HCT116 (cell line): ENCODE measurements around the gene TMEM101. TPM values are rescaled to one million over a fixed set of nuclear protein-coding genes. Genes with fewer than 3 reads are reported as not detected.

ENCODE experiments used
- ATAC-seq: fragments of 200-7000 bp; cut with Tn5 transposase; 2 replicates; pipeline ENCODE4 v1.9.1; 2020; ENCODE audit warnings: mild to moderate bottlenecking, moderate library complexity
- BruUV-seq: library from RNA; stranded (reverse); fragments of 400-500 nt; replicated peaks from 2 replicates; lab custom pipeline; 2021; lab: Mats Ljungman, UMichigan
- CTCF ChIA-PET: fragments of 300-600 bp; sonication (Branson Sonifier 250); formaldehyde crosslinking; loops from one replicate; lab custom pipeline; 2021; ENCODE audit warnings: antibody characterized with exemption; lab: Charles Lee
- POLR2A ChIA-PET: fragments of 300-600, 350-600 bp; sonication (Branson Sonifier 250); formaldehyde crosslinking; loops from one replicate; lab custom pipeline; 2021; ENCODE audit warnings: antibody characterized with exemption; lab: Charles Lee
- RAD21 ChIA-PET, 2 experiments: fragments of 300-600 bp; sonication (Branson Sonifier 250); formaldehyde crosslinking; loops; one replicate each; lab custom pipeline; 2023; ENCODE audit warnings: low total read pairs in 2 of 2; ENCODE audit not compliant: uncharacterized antibody in 2 of 2, unreplicated experiment in 2 of 2, low non-redundant PET in 1 of 2; lab: Charles Lee
- DNase-seq: peaks from one replicate; pipeline ENCODE4 v3.0.0-alpha.2; 2010; ENCODE audit warnings: low read depth, low spot score
- H2AFZ ChIP-seq: fragments of 200-600 bp; shearing (Covaris generic), sonication (generic); 2 replicates; pipeline ENCODE4 v1.6.1; 2017; ENCODE audit warnings: low read depth, mixed run types, mixed read lengths, antibody characterized with exemption, low read length; ENCODE audit not compliant: poor library complexity, severe bottlenecking
- H3K27ac ChIP-seq: 2 replicates; pipeline ENCODE4 v1.5.1; 2012; ENCODE audit warnings: low read depth, low read length
- H3K27me3 ChIP-seq: fragments of 200-600 bp; sonication (generic); 2 replicates; pipeline ENCODE4 v1.6.1; 2016; ENCODE audit warnings: mixed run types, low read length, mixed read lengths; ENCODE audit not compliant: insufficient read depth
- H3K36me3 ChIP-seq, 2 experiments: fragments of 200-500 bp in 1 of 2; fragments of 200-600 bp in 1 of 2; sonication (Bioruptor generic) in 1 of 2; sonication (generic) in 1 of 2; 2 replicates each; pipeline versions ENCODE4 v1.5.1 to v1.6.1; 2014 to 2016; ENCODE audit warnings: low read length in 2 of 2, inconsistent platforms in 1 of 2, mixed read lengths in 1 of 2, mixed run types in 1 of 2; ENCODE audit not compliant: insufficient read depth in 2 of 2, control insufficient read depth in 1 of 2
- H3K4me1 ChIP-seq, 2 experiments: fragments of 200-600 bp in 1 of 2; sonication (generic) in 1 of 2; 2 replicates each; pipeline versions ENCODE4 v1.5.1 to v1.6.1; 2012 to 2017; ENCODE audit warnings: low read length in 2 of 2, inconsistent platforms in 1 of 2, mild to moderate bottlenecking in 1 of 2, mixed read lengths in 1 of 2, mixed run types in 1 of 2, moderate library complexity in 1 of 2; ENCODE audit not compliant: insufficient read depth in 2 of 2, control insufficient read depth in 1 of 2
- H3K4me2 ChIP-seq: fragments of 200-600 bp; sonication (generic); 2 replicates; pipeline ENCODE4 v1.6.1; 2017; ENCODE audit warnings: mixed run types, low read length, mixed read lengths
- H3K4me3 ChIP-seq, 2 experiments: fragments of 200-600 bp in 1 of 2; sonication (generic) in 1 of 2; replicated peaks in 1 of 2; 2 replicates each; pipeline ENCODE4 v1.5.1; 2011 to 2016; ENCODE audit warnings: low read length in 2 of 2, control low read depth in 1 of 2, low read depth in 1 of 2, mild to moderate bottlenecking in 1 of 2, mixed read lengths in 1 of 2, mixed run types in 1 of 2
- H3K79me2 ChIP-seq: fragments of 200-600 bp; sonication (generic); 2 replicates; pipeline ENCODE4 v1.6.1; 2017; ENCODE audit warnings: mild to moderate bottlenecking, mixed run types, low read length, moderate library complexity, mixed read lengths; ENCODE audit not compliant: insufficient read depth
- H3K9ac ChIP-seq: fragments of 200-600 bp; sonication (generic); 2 replicates; pipeline ENCODE4 v1.6.1; 2016; ENCODE audit warnings: low read length, mixed read lengths
- H3K9me2 ChIP-seq: fragments of 200-600 bp; sonication (generic), shearing (Covaris generic); 2 replicates; pipeline ENCODE4 v1.6.1; 2017; ENCODE audit warnings: mixed run types, mild to moderate bottlenecking, moderate library complexity; ENCODE audit not compliant: insufficient read depth
- H3K9me3 ChIP-seq, 2 experiments: fragments of 200-500 bp in 1 of 2; fragments of 200-600 bp in 1 of 2; sonication (Bioruptor generic) in 1 of 2; sonication (generic) in 1 of 2; 2 replicates each; pipeline ENCODE4 v1.6.1; 2014 to 2017; ENCODE audit warnings: low read length in 2 of 2, mixed read lengths in 2 of 2, inconsistent platforms in 1 of 2, low read depth in 1 of 2, mild to moderate bottlenecking in 1 of 2, mixed run types in 1 of 2, moderate library complexity in 1 of 2; ENCODE audit not compliant: control insufficient read depth in 1 of 2, insufficient read depth in 1 of 2
- H4K20me1 ChIP-seq: fragments of 200-600 bp; sonication (generic), shearing (Covaris generic); 2 replicates; pipeline ENCODE4 v1.6.1; 2017; ENCODE audit warnings: mixed run types, mild to moderate bottlenecking, moderate library complexity; ENCODE audit not compliant: insufficient read depth
- EGR1 ChIP-seq: IDR thresholded peaks from 2 replicates; pipeline ENCODE4 v1.6.1; 2012; ENCODE audit warnings: low read depth
- ELF1 ChIP-seq: IDR thresholded peaks from 2 replicates; pipeline ENCODE4 v1.6.1; 2012; ENCODE audit warnings: low read depth, borderline replicate concordance
- EZH2 ChIP-seq: fragments of 200-600 bp; sonication (generic); IDR thresholded peaks from 2 replicates; pipeline ENCODE4 v1.6.1; 2017; ENCODE audit warnings: antibody characterized with exemption, mixed run types
- FOSL1 ChIP-seq: IDR thresholded peaks from 2 replicates; pipeline ENCODE4 v1.6.1; 2012; ENCODE audit warnings: low read depth
- MAX ChIP-seq: IDR thresholded peaks from 2 replicates; pipeline ENCODE4 v1.6.1; 2012
- POLR2A ChIP-seq: IDR thresholded peaks from 2 replicates; pipeline ENCODE4 v1.7.0; 2011; ENCODE audit warnings: borderline replicate concordance; ENCODE audit not compliant: insufficient read depth, insufficient read length; ENCODE audit errors: extremely low read depth
- POLR2AphosphoS5 ChIP-seq: IDR thresholded peaks from 2 replicates; pipeline ENCODE4 v1.6.1; 2011; ENCODE audit warnings: mild to moderate bottlenecking, low read depth, low read length, moderate library complexity
- SP1 ChIP-seq: IDR thresholded peaks from 2 replicates; pipeline ENCODE4 v1.6.1; 2012; ENCODE audit warnings: low read depth
- ZNF274 ChIP-seq: fragments of 200-500 bp; sonication (Bioruptor generic); IDR thresholded peaks from 2 replicates; pipeline ENCODE4 v1.6.1; 2014; ENCODE audit warnings: mild to moderate bottlenecking, low read depth, low read length, inconsistent platforms
- intact Hi-C: fragments of 100-400 bp; cut with micrococcal nuclease; formaldehyde crosslinking; loops from 2 replicates; pipeline ENCODE4 v1.10.0; 2022
- total RNA-seq: library from RNA; stranded (reverse); gene quantifications from one replicate; pipeline ENCODE4 v1.2.1, GENCODE V29; 2021; ENCODE audit not compliant: unreplicated experiment
- TF ChIP-seq, protein P1 (sequence below), 3 experiments: fragments of 200-600 bp in 1 of 3; sonication (generic) in 1 of 3; IDR thresholded peaks in 2 of 3; conservative IDR thresholded peaks in 1 of 3; 2 replicates each; pipeline ENCODE4 v1.5.1; 2012 to 2017; ENCODE audit warnings: low read depth in 2 of 3, low read length in 2 of 3, antibody characterized with exemption in 1 of 3, borderline replicate concordance in 1 of 3, control low read depth in 1 of 3, mild to moderate bottlenecking in 1 of 3, mixed read lengths in 1 of 3, mixed run types in 1 of 3, moderate library complexity in 1 of 3; ENCODE audit not compliant: insufficient read depth in 1 of 3

Gene TMEM101
- total RNA-seq, 1 experiment from 2014 or later = 43.8 TPM

DNA sequence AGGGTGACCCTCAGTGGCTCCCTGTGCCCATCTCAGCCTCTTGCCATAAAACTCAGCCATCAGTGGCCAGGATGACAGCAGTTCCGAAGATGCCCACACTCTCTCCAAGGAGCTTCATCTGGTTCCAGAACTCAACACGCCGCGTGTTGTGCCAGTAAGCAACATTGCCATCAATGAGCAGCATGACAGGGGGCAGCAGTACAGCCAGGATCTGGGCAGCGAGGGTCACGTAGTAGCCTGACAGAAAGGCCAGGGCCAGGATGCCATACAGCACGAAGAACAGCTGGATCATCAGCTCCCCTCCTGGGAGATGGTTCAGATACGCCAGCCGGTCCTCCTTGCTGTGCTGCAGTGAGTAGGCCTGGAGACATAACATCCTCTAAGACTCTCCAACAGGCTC lies 2.9 kb downstream of the TMEM101 start (continued):
- TF ChIP-seq, protein P1, sequence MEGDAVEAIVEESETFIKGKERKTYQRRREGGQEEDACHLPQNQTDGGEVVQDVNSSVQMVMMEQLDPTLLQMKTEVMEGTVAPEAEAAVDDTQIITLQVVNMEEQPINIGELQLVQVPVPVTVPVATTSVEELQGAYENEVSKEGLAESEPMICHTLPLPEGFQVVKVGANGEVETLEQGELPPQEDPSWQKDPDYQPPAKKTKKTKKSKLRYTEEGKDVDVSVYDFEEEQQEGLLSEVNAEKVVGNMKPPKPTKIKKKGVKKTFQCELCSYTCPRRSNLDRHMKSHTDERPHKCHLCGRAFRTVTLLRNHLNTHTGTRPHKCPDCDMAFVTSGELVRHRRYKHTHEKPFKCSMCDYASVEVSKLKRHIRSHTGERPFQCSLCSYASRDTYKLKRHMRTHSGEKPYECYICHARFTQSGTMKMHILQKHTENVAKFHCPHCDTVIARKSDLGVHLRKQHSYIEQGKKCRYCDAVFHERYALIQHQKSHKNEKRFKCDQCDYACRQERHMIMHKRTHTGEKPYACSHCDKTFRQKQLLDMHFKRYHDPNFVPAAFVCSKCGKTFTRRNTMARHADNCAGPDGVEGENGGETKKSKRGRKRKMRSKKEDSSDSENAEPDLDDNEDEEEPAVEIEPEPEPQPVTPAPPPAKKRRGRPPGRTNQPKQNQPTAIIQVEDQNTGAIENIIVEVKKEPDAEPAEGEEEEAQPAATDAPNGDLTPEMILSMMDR (IDR thresholded peaks at IDR 0.05 in 2 of 3, conservative IDR thresholded peaks at IDR 0.05 in 1 of 3; ENCODE audit: borderline replicate concordance in 1 of 3, insufficient read depth in 1 of 3, low read depth in 2 of 3, low read length in 2 of 3) = no peak
- no peak for TF ChIP-seq MAX
- TF ChIP-seq ELF1 = no peak
- TF ChIP-seq SP1 = no peak
- TF ChIP-seq FOSL1 = no peak

DNA sequence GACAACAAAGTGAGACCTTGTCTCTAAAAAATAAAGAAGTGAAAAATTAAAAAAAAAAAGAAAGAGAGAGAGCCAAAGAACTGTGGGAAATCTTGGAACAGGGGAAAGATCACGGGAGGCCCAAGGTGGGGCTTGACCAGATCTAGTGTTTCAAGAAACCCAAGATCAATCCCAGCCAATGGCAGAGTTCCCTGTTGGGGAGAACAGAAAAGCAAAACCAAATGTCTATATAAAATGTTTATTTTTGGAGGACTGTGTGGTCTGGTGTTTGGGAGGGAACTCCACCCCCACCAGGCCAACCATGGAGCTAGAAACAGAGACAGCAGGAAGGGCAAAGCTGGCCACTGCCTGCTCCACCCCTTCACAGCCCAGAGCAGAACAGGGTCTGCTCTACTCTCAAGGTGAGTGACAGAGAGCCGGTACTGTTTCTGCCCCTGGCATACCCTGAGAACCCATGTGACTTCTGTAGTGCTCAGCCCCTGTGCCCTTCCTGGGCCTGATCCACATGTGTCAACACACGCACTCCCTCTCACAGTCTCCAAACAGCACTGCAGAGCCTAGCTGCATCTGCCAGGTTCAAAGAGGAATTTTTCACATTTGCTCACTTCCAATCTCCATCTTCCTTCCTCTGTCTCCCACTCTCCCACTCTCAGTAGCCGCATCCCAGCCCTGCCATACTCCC lies 3.7 kb downstream of the TMEM101 start:
- CTCF ChIA-PET = interaction anchor here (1.5 kb wide), 1 partner anchor 67 kb away, joined by 9 read pairs; no protein-coding TSS in a partner anchor

More for the DNA sequence above, 3.7 kb downstream of the TMEM101 start:
- H4K20me1 ChIP-seq = no peaks in the 10 kb centered on the region
- no peak overlapping the region for H3K4me2 ChIP-seq
- DNase-seq (no peak), ATAC-seq (no peak)
- H3K79me2 ChIP-seq = peaks cover 51% of the 10 kb centered on the region
- peak overlapping the region; percentile 53 for H3K27ac ChIP-seq
- 0 out of 2 replicates have a peak overlapping the region, but pooled peaks have one; percentile 3 for H3K9ac ChIP-seq
- no peak overlapping the region for H2AFZ ChIP-seq
- ChIA-PET RAD21 (no interaction called here), POLR2A (interaction anchor here (0.8 kb wide), 1 partner anchor 55 kb away, joined by 3 read pairs; the partner anchor contains the start of gene LSM12)
- intact Hi-C loops = no loop called here
- H3K27me3 ChIP-seq = no peaks in the 10 kb centered on the region
- H3K4me3 ChIP-seq = no peak overlapping the region
- H3K9me2 ChIP-seq = no peaks in the 10 kb centered on the region
- H3K36me3 ChIP-seq = peaks cover 10 to 21% of the 10 kb centered on the region in 2 experiments; a peak in 3 of 4 replicates
- no peaks in the 10 kb centered on the region for H3K9me3 ChIP-seq
- no TSS peak for BruUV-seq
- TF ChIP-seq MAX (no peak), EZH2 (no peak), POLR2A (no peak), EGR1 (no peak), POLR2AphosphoS5 (0 out of 2 replicates have a peak, but pooled peaks have one; percentile 26), ZNF274 (no peak)
- TF ChIP-seq, all 23 proteins: peak for 1
- H3K4me1 ChIP-seq = peaks cover 33 to 62% of the 10 kb centered on the region in 2 experiments
